H9 (cell line): ENCODE measurements around the gene PHF21B. TPM values are rescaled to one million over a fixed set of nuclear protein-coding genes. Genes with fewer than 3 reads are reported as not detected.

Experiments used
- DNase-seq: peaks from one replicate; pipeline ENCODE4 v3.0.0-alpha.2; 2017
- H2AFZ ChIP-seq: one replicate; pipeline ENCODE4 v1.6.1; 2013; ENCODE audit warnings: mild to moderate bottlenecking, low read length, control low read depth, moderate library complexity
- H2AK5ac ChIP-seq: 2 replicates; pipeline ENCODE4 v1.6.1; 2013; ENCODE audit warnings: low read length, control low read depth, mixed read lengths; ENCODE audit not compliant: insufficient read length
- H2BK120ac ChIP-seq: one replicate; pipeline ENCODE4 v1.6.1; 2013; ENCODE audit warnings: low read depth, mild to moderate bottlenecking, low read length, control low read depth, inconsistent platforms; ENCODE audit not compliant: poor library complexity, severe bottlenecking
- H2BK12ac ChIP-seq: 2 replicates; pipeline ENCODE4 v1.6.1; 2013; ENCODE audit warnings: low read length, control low read depth, mixed read lengths, low read depth; ENCODE audit not compliant: insufficient read length
- H2BK15ac ChIP-seq: 2 replicates; pipeline ENCODE4 v1.6.1; 2013; ENCODE audit warnings: low read depth, low read length, control low read depth
- H2BK20ac ChIP-seq: one replicate; pipeline ENCODE4 v1.6.1; 2013; ENCODE audit warnings: low read depth, mild to moderate bottlenecking, low read length, control low read depth, inconsistent platforms; ENCODE audit not compliant: poor library complexity, severe bottlenecking
- H2BK5ac ChIP-seq: 2 replicates; pipeline ENCODE4 v1.6.1; 2013; ENCODE audit warnings: low read length, control low read depth, mixed read lengths; ENCODE audit not compliant: insufficient read length
- H3K14ac ChIP-seq: 2 replicates; pipeline ENCODE4 v1.6.1; 2013; ENCODE audit warnings: low read length, control low read depth; ENCODE audit not compliant: insufficient read depth
- H3K18ac ChIP-seq: 2 replicates; pipeline ENCODE4 v1.6.1; 2013; ENCODE audit warnings: low read depth, mild to moderate bottlenecking, mixed read lengths, low read length, control low read depth; ENCODE audit not compliant: insufficient read length
- H3K23ac ChIP-seq: 2 replicates; pipeline ENCODE4 v1.6.1; 2013; ENCODE audit warnings: low read length, control low read depth, mixed read lengths, low read depth; ENCODE audit not compliant: insufficient read length
- H3K23me2 ChIP-seq: 2 replicates; pipeline ENCODE4 v1.6.1; 2013; ENCODE audit warnings: low read depth, mild to moderate bottlenecking, mixed read lengths, low read length, control low read depth; ENCODE audit not compliant: insufficient read length, poor library complexity, severe bottlenecking
- H3K27ac ChIP-seq: 2 replicates; pipeline ENCODE4 v1.5.1; 2013; ENCODE audit warnings: low read length, control low read depth, mixed read lengths, low read depth; ENCODE audit not compliant: insufficient read length
- H3K27me3 ChIP-seq: 2 replicates; pipeline ENCODE4 v1.6.1; 2013; ENCODE audit warnings: low read length, control low read depth, inconsistent platforms; ENCODE audit not compliant: insufficient read depth
- H3K4ac ChIP-seq: 2 replicates; pipeline ENCODE4 v1.6.1; 2013; ENCODE audit warnings: low read depth, mild to moderate bottlenecking, control low read depth, inconsistent platforms, low read length, moderate library complexity
- H3K4me1 ChIP-seq: 2 replicates; pipeline ENCODE4 v1.6.1; 2013; ENCODE audit warnings: low read length, control low read depth, inconsistent platforms; ENCODE audit not compliant: insufficient read depth
- H3K4me2 ChIP-seq: 2 replicates; pipeline ENCODE4 v1.6.1; 2013; ENCODE audit warnings: low read length, control low read depth, mixed read lengths; ENCODE audit not compliant: insufficient read length, insufficient read depth
- H3K56ac ChIP-seq: 2 replicates; pipeline ENCODE4 v1.6.1; 2013; ENCODE audit warnings: low read depth, mild to moderate bottlenecking, mixed read lengths, low read length, control low read depth; ENCODE audit not compliant: insufficient read length
- H3K79me1 ChIP-seq: 2 replicates; pipeline ENCODE4 v1.6.1; 2013; ENCODE audit warnings: low read depth, mild to moderate bottlenecking, moderate library complexity, low read length, control low read depth, inconsistent platforms; ENCODE audit not compliant: insufficient read depth, poor library complexity, severe bottlenecking
- H3K79me2 ChIP-seq: 2 replicates; pipeline ENCODE4 v1.6.1; 2013; ENCODE audit warnings: low read length, control low read depth, inconsistent platforms; ENCODE audit not compliant: insufficient read depth
- H3K9ac ChIP-seq: 2 replicates; pipeline ENCODE4 v1.6.1; 2013; ENCODE audit warnings: low read length, control low read depth, mixed read lengths; ENCODE audit not compliant: insufficient read length; ENCODE audit errors: extremely low read depth
- H3K9me3 ChIP-seq: one replicate; pipeline ENCODE4 v1.6.1; 2013; ENCODE audit warnings: low read depth, low read length, inconsistent platforms; ENCODE audit not compliant: control insufficient read depth
- H3T11ph ChIP-seq: one replicate; pipeline ENCODE4 v1.6.1; 2013; ENCODE audit warnings: mild to moderate bottlenecking, low read length, control low read depth, inconsistent platforms
- H4K20me1 ChIP-seq: one replicate; pipeline ENCODE4 v1.6.1; 2013; ENCODE audit not compliant: control insufficient read depth, insufficient read length, insufficient read depth
- H4K5ac ChIP-seq: 2 replicates; pipeline ENCODE4 v1.6.1; 2013; ENCODE audit warnings: low read depth, mild to moderate bottlenecking, mixed read lengths, low read length, control low read depth; ENCODE audit not compliant: insufficient read length
- H4K8ac ChIP-seq: replicated peaks from 2 replicates; pipeline ENCODE4 v1.6.1; 2013; ENCODE audit warnings: low read length, control low read depth, mixed read lengths, low read depth; ENCODE audit not compliant: insufficient read length
- H4K91ac ChIP-seq: 2 replicates; pipeline ENCODE4 v1.6.1; 2013; ENCODE audit warnings: low read depth, mild to moderate bottlenecking, moderate library complexity, mixed read lengths, low read length, control low read depth; ENCODE audit not compliant: insufficient read length
- H3K27ac Mint-ChIP-seq, 3 experiments: 2 replicates in 2 of 3; 3 replicates in 1 of 3; pipeline ENCODE4 v1.8.0; 2020 to 2021; ENCODE audit warnings: mixed read lengths in 3 of 3, mild to moderate bottlenecking in 1 of 3, moderate library complexity in 1 of 3
- H3K27me3 Mint-ChIP-seq: 2 replicates; pipeline ENCODE4 v1.8.0; 2021; ENCODE audit warnings: low read depth, mild to moderate bottlenecking, moderate library complexity, mixed read lengths
- H3K36me3 Mint-ChIP-seq, 3 experiments: 2 replicates in 2 of 3; 3 replicates in 1 of 3; pipeline ENCODE4 v1.8.0; 2020 to 2021; ENCODE audit warnings: low read depth in 3 of 3, mixed read lengths in 3 of 3; ENCODE audit not compliant: insufficient read depth in 1 of 3
- H3K4me1 Mint-ChIP-seq, 2 experiments: 2 replicates each; pipeline ENCODE4 v1.8.0; 2020; ENCODE audit warnings: mixed read lengths in 2 of 2
- H3K4me3 Mint-ChIP-seq, 2 experiments: 2 replicates in 1 of 2; 3 replicates in 1 of 2; pipeline ENCODE4 v1.8.0; 2020 to 2021; ENCODE audit warnings: mild to moderate bottlenecking in 2 of 2, mixed read lengths in 2 of 2, moderate library complexity in 1 of 2
- H3K9me3 Mint-ChIP-seq, 2 experiments: 2 replicates in 1 of 2; 3 replicates in 1 of 2; pipeline ENCODE4 v1.8.0; 2020; ENCODE audit warnings: mild to moderate bottlenecking in 2 of 2, mixed read lengths in 2 of 2, moderate library complexity in 1 of 2
- CTCF ChIP-seq: fragments of 200-600 bp; sonication (generic); conservative IDR thresholded peaks from 3 replicates; pipeline ENCODE4 v1.8.0; 2021; ENCODE audit warnings: antibody characterized with exemption, mild to moderate bottlenecking
- WGBS: extraction: QIAGEN DNeasy Blood & Tissue Kit; methylation state at CpG from one replicate; pipeline ENCODE4 v1.1.7; 2013; ENCODE audit warnings: missing lambda C conversion rate, low lambda C conversion rate, mixed read lengths; ENCODE audit not compliant: insufficient read length; ENCODE audit errors: extremely low coverage; 5-methylcytosine and 5-hydroxymethylcytosine counted together
- total RNA-seq: library from RNA; stranded (reverse); gene quantifications from 2 replicates; pipeline ENCODE4 v1.2.1, GENCODE V29; 2021

Gene PHF21B
- total RNA-seq, 1 experiment from 2014 or later: 60.3 TPM

GRCh38 chr22:44898236-44898635 is 111.6 kb downstream of the PHF21B start:
- Histone ChIP-seq H3K27me3 (no peaks in the 10 kb centered on the region), H3K79me2 (no peaks in the 10 kb centered on the region), H3K14ac (no peak overlapping the region), H4K91ac (no peak overlapping the region), H2BK20ac (no peak overlapping the region), H3K4me1 (no peaks in the 10 kb centered on the region), H4K8ac (no peak overlapping the region), H3K9me3 (peaks cover 11% of the 10 kb centered on the region), H4K5ac (no peak overlapping the region), H3K56ac (no peak overlapping the region), H3K4me2 (no peak overlapping the region), H3K9ac (no peak overlapping the region), H2BK12ac (no peak overlapping the region), H4K20me1 (no peaks in the 10 kb centered on the region), H3K23ac (no peak overlapping the region), H3K4ac (no peak overlapping the region), H2BK15ac (no peak overlapping the region), H2BK5ac (no peak overlapping the region), H2AFZ (no peak overlapping the region), H3K23me2 (no peaks in the 10 kb centered on the region), H3K79me1 (no peaks in the 10 kb centered on the region), H3K27ac (no peak overlapping the region), H3K18ac (no peak overlapping the region), H2BK120ac (no peak overlapping the region), H3T11ph (no peak overlapping the region), H2AK5ac (no peak overlapping the region)
- H3K9me3 Mint-ChIP-seq: peaks cover 21 to 24% of the 10 kb centered on the region in 2 experiments
- no peak for DNase-seq
- H3K4me3 Mint-ChIP-seq: no peak overlapping the region; a peak in 1 of 5 replicates
- no peaks in the 10 kb centered on the region; the same call in 1 of the 2 replicates for H3K27me3 Mint-ChIP-seq
- H3K36me3 Mint-ChIP-seq: peaks cover 39 to 51% (median 44%) of the 10 kb centered on the region in 3 experiments
- peaks cover 9 to 15% of the 10 kb centered on the region in 2 experiments for H3K4me1 Mint-ChIP-seq
- WGBS: no CpG with 5 or more reads among the region's 6 CpGs
- no peak for TF ChIP-seq CTCF
- no peak overlapping the region; a peak in 1 of 7 replicates for H3K27ac Mint-ChIP-seq
